GM12801 (cell line): ENCODE measurements around the gene GAD1.

Experiments
- CTCF ChIP-seq: IDR thresholded peaks from one replicate; pipeline ENCODE4 v1.5.1; 2011; ENCODE audit warnings: control low read depth; ENCODE audit not compliant: insufficient read length; ENCODE audit errors: extremely low read depth

The GAD1 gene

GRCh38 chr2:170878066-170878465 is 61.4 kb downstream of the GAD1 start:
- no peak for TF ChIP-seq CTCF

- no peak for TF ChIP-seq CTCF
Measured at GRCh38 chr2:170878505-170878904, 61.8 kb downstream of the GAD1 start.

- TF ChIP-seq CTCF: no peak
Measured at GRCh38 chr2:170881840-170882239, 65.2 kb downstream of the GAD1 start.

- no peak for TF ChIP-seq CTCF
Measured at GRCh38 chr2:170882758-170883157, 66.1 kb downstream of the GAD1 start.

- no peak for TF ChIP-seq CTCF
Measured at GRCh38 chr2:170883683-170884082, 67.0 kb downstream of the GAD1 start.

- no peak for TF ChIP-seq CTCF
Measured at GRCh38 chr2:170885130-170885791, 68.6 kb downstream of the GAD1 start.

GRCh38 chr2:170886386-170886785 is 69.7 kb downstream of the GAD1 start:
- no peak for TF ChIP-seq CTCF
